ENCODE results near the gene EMCN. TPM values are rescaled to one million over a fixed set of nuclear protein-coding genes. Genes with fewer than 3 reads are reported as not detected.

Gene EMCN
- total and polyA plus RNA-seq, 2 experiments from 2014 or later, result 0.28 to 1.1 TPM

GRCh38 chr4:100493756-100494155 is 24.1 kb downstream of the EMCN start:
- Histone ChIP-seq H3K27me3 (no peaks in the 10 kb centered on the region), H3K27ac (no peak overlapping the region), H3K36me3 (no peaks in the 10 kb centered on the region), H3K4me1 (ENCODE audit: low read depth) (no peaks in the 10 kb centered on the region), H3K4me3 (no peak overlapping the region), H3K9me3 (ENCODE audit: low read depth) (no peaks in the 10 kb centered on the region)
- no peak for DNase-seq (ENCODE audit: low read depth in 1 of 2, low spot score in 1 of 2)
- no peak for TF ChIP-seq CTCF (IDR thresholded peaks at IDR 0.05; ENCODE audit: low read depth, low read length)

- no peak overlapping the region for H3K27ac ChIP-seq
- no peaks in the 10 kb centered on the region for H3K27me3 ChIP-seq
- TF ChIP-seq CTCF (IDR thresholded peaks at IDR 0.05; ENCODE audit: low read depth, low read length), result no peak
- no peaks in the 10 kb centered on the region for H3K9me3 ChIP-seq (ENCODE audit: low read depth)
- H3K36me3 ChIP-seq, result no peaks in the 10 kb centered on the region
- no peaks in the 10 kb centered on the region for H3K4me1 ChIP-seq (ENCODE audit: low read depth)
- no peak for DNase-seq (ENCODE audit: low read depth in 1 of 2, low spot score in 1 of 2)
- H3K4me3 ChIP-seq, result no peak overlapping the region
Observed at GRCh38 chr4:100492129-100492528, 25.7 kb downstream of the EMCN start.

- Histone ChIP-seq H3K4me1 (ENCODE audit: low read depth) (no peaks in the 10 kb centered on the region), H3K36me3 (no peaks in the 10 kb centered on the region), H3K4me3 (no peak overlapping the region)
Observed at GRCh38 chr4:100489305-100489704, 28.5 kb downstream of the EMCN start.

GRCh38 chr4:100486496-100486895 is 31.3 kb downstream of the EMCN start:
- no peak for DNase-seq (ENCODE audit: low read depth in 1 of 2, low spot score in 1 of 2)
- H3K36me3 ChIP-seq, result no peaks in the 10 kb centered on the region
- no peaks in the 10 kb centered on the region for H3K4me1 ChIP-seq (ENCODE audit: low read depth)
- H3K27me3 ChIP-seq, result no peaks in the 10 kb centered on the region
- no peak overlapping the region for H3K27ac ChIP-seq
- no peak overlapping the region for H3K4me3 ChIP-seq
- H3K9me3 ChIP-seq (ENCODE audit: low read depth), result no peaks in the 10 kb centered on the region
- TF ChIP-seq CTCF (IDR thresholded peaks at IDR 0.05; ENCODE audit: low read depth, low read length), result no peak

More at GRCh38 chr4:100489305-100489704, 28.5 kb downstream of the EMCN start:
- Histone ChIP-seq H3K27me3 (no peaks in the 10 kb centered on the region), H3K9me3 (ENCODE audit: low read depth) (no peaks in the 10 kb centered on the region), H3K27ac (no peak overlapping the region)
- peak in 1 of 2 donors; percentile 42 for DNase-seq (ENCODE audit: low read depth in 1 of 2, low spot score in 1 of 2)
- TF ChIP-seq CTCF (IDR thresholded peaks at IDR 0.05; ENCODE audit: low read depth, low read length), result no peak

- TF ChIP-seq CTCF (IDR thresholded peaks at IDR 0.05; ENCODE audit: low read depth, low read length), result no peak
- no peak for DNase-seq (ENCODE audit: low read depth in 1 of 2, low spot score in 1 of 2)
- no peak overlapping the region for H3K27ac ChIP-seq
- H3K4me3 ChIP-seq, result no peak overlapping the region
- H3K36me3 ChIP-seq, result no peaks in the 10 kb centered on the region
- H3K4me1 ChIP-seq (ENCODE audit: low read depth), result no peaks in the 10 kb centered on the region
- H3K9me3 ChIP-seq (ENCODE audit: low read depth), result no peaks in the 10 kb centered on the region
- H3K27me3 ChIP-seq, result no peaks in the 10 kb centered on the region
Observed at GRCh38 chr4:100483796-100484195, 34.0 kb downstream of the EMCN start.

- H3K4me1 ChIP-seq (ENCODE audit: low read depth), result peaks cover 7% of the 10 kb centered on the region
- no peak for DNase-seq (ENCODE audit: low read depth in 1 of 2, low spot score in 1 of 2)
- TF ChIP-seq CTCF (IDR thresholded peaks at IDR 0.05; ENCODE audit: low read depth, low read length), result no peak
- no peaks in the 10 kb centered on the region for H3K9me3 ChIP-seq (ENCODE audit: low read depth)
- no peak overlapping the region for H3K27ac ChIP-seq
- no peaks in the 10 kb centered on the region for H3K36me3 ChIP-seq
- H3K4me3 ChIP-seq, result no peak overlapping the region
- H3K27me3 ChIP-seq, result no peaks in the 10 kb centered on the region
Observed at GRCh38 chr4:100479971-100480370, 37.9 kb downstream of the EMCN start.

All from cardiac muscle cell (in vitro differentiated cells and primary cell).